Osteoblast (primary cell): ENCODE measurements around the gene HAVCR2. TPM values are rescaled to one million over a fixed set of nuclear protein-coding genes. Genes with fewer than 3 reads are reported as not detected.

Experiments
- DNase-seq: peaks from one replicate; pipeline ENCODE4 v3.0.0; 2011; ENCODE audit warnings: low spot score, mixed read lengths; ENCODE audit not compliant: insufficient read length; ENCODE audit errors: missing footprints
- H2AFZ ChIP-seq: 2 replicates; pipeline ENCODE4 v1.6.0; 2011; ENCODE audit warnings: mild to moderate bottlenecking, low read length
- H3K27ac ChIP-seq: 2 replicates; pipeline ENCODE4 v1.5.1; 2011; ENCODE audit warnings: mild to moderate bottlenecking, low read depth, low read length, moderate library complexity
- H3K27me3 ChIP-seq: 2 replicates; pipeline ENCODE4 v1.6.0; 2012; ENCODE audit warnings: mild to moderate bottlenecking, control low read depth, inconsistent platforms, low read length, moderate library complexity; ENCODE audit not compliant: insufficient read depth
- H3K36me3 ChIP-seq: 2 replicates; pipeline ENCODE4 v1.5.1; 2011; ENCODE audit warnings: mild to moderate bottlenecking, low read length, control low read depth, moderate library complexity; ENCODE audit not compliant: insufficient read depth
- H3K4me1 ChIP-seq: 2 replicates; pipeline ENCODE4 v1.5.1; 2011; ENCODE audit warnings: mild to moderate bottlenecking, low read length, control low read depth, moderate library complexity; ENCODE audit not compliant: insufficient read depth
- H3K4me2 ChIP-seq: 2 replicates; pipeline ENCODE4 v1.6.0; 2011; ENCODE audit warnings: mild to moderate bottlenecking, low read length; ENCODE audit not compliant: insufficient read depth
- H3K4me3 ChIP-seq: fragments of 200-600 bp; sonication (generic); 3 replicates; pipeline ENCODE4 v1.5.1; 2012; ENCODE audit warnings: mild to moderate bottlenecking, low read length, inconsistent platforms; ENCODE audit not compliant: insufficient read depth
- H3K79me2 ChIP-seq: 2 replicates; pipeline ENCODE4 v1.6.0; 2012; ENCODE audit warnings: mild to moderate bottlenecking, low read length, control low read depth, inconsistent platforms; ENCODE audit not compliant: insufficient read depth
- H3K9me3 ChIP-seq: 2 replicates; pipeline ENCODE4 v1.5.1; 2011; ENCODE audit warnings: low read depth, low read length, control low read depth
- H4K20me1 ChIP-seq: 2 replicates; pipeline ENCODE4 v1.6.0; 2012; ENCODE audit warnings: mild to moderate bottlenecking, low read length, control low read depth; ENCODE audit not compliant: insufficient read depth
- CTCF ChIP-seq: IDR thresholded peaks from 2 replicates; pipeline ENCODE4 v1.5.1; 2011; ENCODE audit warnings: mild to moderate bottlenecking, low read depth, low read length, moderate library complexity; ENCODE audit errors: extremely low read depth
- total RNA-seq: library from RNA; depleted of rRNA; stranded (reverse); fragments of >200 nt; gene quantifications from 2 replicates; pipeline ENCODE4 v1.2.3, GENCODE V29; 2012

HAVCR2 gene
- total RNA-seq, 1 donor, result 0.72 TPM

DNA sequence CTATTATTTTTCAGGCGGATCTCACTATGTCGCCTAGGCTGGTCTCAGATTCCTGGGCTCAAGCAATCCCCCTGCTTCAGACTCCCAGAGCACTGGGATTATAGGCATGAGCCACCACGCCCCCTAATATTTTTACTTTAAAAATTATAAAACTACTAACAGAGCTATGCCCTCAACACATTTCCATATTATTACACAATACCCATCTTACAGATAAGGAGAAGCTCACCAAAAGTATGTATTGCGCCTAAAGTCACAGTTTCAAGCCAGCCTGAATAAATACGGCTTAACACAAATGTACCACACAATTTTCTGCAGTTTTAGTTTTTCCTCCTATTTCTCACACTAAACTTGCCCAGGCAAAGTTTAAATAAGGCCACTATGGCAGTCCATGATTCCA is 40.1 kb downstream of the HAVCR2 start:
- DNase-seq, result no peak
- Histone ChIP-seq H4K20me1 (no peaks in the 10 kb centered on the region), H3K9me3 (no peaks in the 10 kb centered on the region), H3K4me1 (no peaks in the 10 kb centered on the region), H2AFZ (no peak overlapping the region), H3K36me3 (no peaks in the 10 kb centered on the region), H3K4me2 (no peak overlapping the region), H3K27me3 (no peaks in the 10 kb centered on the region), H3K79me2 (no peaks in the 10 kb centered on the region), H3K4me3 (no peak overlapping the region), H3K27ac (no peak overlapping the region)
- TF ChIP-seq CTCF, result no peak

GRCh38 chr5:157068339-157068738 is 40.5 kb downstream of the HAVCR2 start:
- H3K9me3 ChIP-seq, result no peaks in the 10 kb centered on the region
- no peak overlapping the region for H3K27ac ChIP-seq
- H2AFZ ChIP-seq, result no peak overlapping the region
- no peak for TF ChIP-seq CTCF
- H3K27me3 ChIP-seq, result no peaks in the 10 kb centered on the region
- no peaks in the 10 kb centered on the region for H3K4me1 ChIP-seq
- no peak overlapping the region for H3K4me3 ChIP-seq
- H3K4me2 ChIP-seq, result no peak overlapping the region
- H3K36me3 ChIP-seq, result no peaks in the 10 kb centered on the region
- no peak for DNase-seq
- H4K20me1 ChIP-seq, result no peaks in the 10 kb centered on the region
- no peaks in the 10 kb centered on the region for H3K79me2 ChIP-seq

- H4K20me1 ChIP-seq, result no peaks in the 10 kb centered on the region
- no peak for DNase-seq
These were observed 41.8 kb downstream of the HAVCR2 start for GRCh38 chr5:157067005-157067404.

GRCh38 chr5:157066080-157066479 is 42.8 kb downstream of the HAVCR2 start:
- no peaks in the 10 kb centered on the region for H3K27me3 ChIP-seq
- H4K20me1 ChIP-seq, result no peaks in the 10 kb centered on the region
- H3K4me1 ChIP-seq, result no peaks in the 10 kb centered on the region
- H3K4me2 ChIP-seq, result no peak overlapping the region
- H3K4me3 ChIP-seq, result no peak overlapping the region
- H3K9me3 ChIP-seq, result no peaks in the 10 kb centered on the region
- H3K36me3 ChIP-seq, result no peaks in the 10 kb centered on the region
- H3K79me2 ChIP-seq, result no peaks in the 10 kb centered on the region
- H3K27ac ChIP-seq, result no peak overlapping the region
- H2AFZ ChIP-seq, result no peak overlapping the region
- DNase-seq, result no peak
- TF ChIP-seq CTCF, result no peak

More at GRCh38 chr5:157067005-157067404, 41.8 kb downstream of the HAVCR2 start:
- TF ChIP-seq CTCF, result no peak
- Histone ChIP-seq H3K27ac (no peak overlapping the region), H3K9me3 (no peaks in the 10 kb centered on the region), H3K4me3 (no peak overlapping the region), H3K79me2 (no peaks in the 10 kb centered on the region), H3K4me2 (no peak overlapping the region), H3K27me3 (no peaks in the 10 kb centered on the region), H2AFZ (no peak overlapping the region), H3K36me3 (no peaks in the 10 kb centered on the region), H3K4me1 (no peaks in the 10 kb centered on the region)
